ENCODE results near the gene ZNF793.

The ZNF793 gene

DNA sequence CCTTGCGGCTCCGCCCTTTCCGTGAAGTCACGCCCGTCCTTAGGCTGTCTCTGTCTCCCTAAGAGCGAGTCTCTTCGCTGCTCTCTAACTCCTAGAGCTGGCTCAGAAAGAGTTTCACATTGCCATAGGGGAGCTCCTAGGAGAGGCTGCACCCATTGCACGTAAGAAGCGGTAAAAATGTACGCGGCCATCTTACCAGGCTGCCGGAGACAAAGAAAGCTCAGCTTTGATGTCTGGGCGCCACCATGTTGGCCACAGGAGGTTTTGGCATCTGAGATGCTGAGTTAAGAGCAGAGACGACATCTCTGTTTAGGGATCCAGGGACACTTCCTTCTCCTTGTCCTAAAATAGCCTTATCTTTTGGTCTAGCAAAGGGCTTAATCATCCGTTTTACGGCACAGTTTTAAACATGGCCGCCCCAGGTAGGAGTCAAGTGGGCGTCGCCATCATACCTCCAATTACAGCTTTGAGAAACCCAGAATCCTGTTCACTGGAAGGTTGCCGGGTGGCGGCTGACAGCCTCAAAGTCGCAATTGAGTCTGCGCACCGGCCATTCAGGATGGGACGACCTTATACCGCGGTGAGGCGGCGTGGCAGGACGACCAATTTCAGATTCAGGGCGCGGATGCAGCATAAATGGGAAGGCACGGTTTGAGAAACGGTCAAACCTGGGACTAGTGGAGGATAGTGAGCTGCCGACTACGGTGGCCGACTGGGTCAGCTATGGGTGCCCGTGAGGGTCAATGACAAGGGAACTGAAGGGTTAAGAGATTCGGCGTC is at the start of gene ZNF793:
Gene ZNF793 (plus strand): TSS at position 553 of the 780 bp plus-strand sequence. CDS start 16,501 bp downstream, outside the sequence.
- DNase-seq: peak; percentile 40

DNA sequence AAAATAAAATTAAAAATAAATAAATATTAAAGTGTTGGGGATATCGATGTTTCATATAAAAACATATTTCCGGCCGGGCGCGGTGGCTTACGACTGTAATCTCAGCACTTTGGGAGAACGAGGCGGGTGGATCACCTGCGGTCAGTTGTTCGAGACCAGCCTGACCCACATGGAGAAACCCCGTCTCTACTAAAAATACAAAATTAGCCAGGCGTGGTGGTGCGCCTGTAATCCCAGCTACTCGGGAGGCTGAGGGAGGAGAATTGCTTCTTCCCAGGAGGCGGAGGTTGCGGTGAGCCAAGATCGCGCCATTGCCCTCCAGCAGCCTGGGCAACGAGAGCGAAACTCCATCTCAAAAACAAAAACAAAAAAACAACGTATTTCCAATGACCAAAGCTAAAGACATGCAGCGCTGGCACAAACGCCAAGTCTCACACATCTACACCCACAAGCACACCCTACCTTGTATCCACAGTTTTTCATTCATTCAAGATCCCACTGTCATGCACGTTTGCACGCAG is 40.4 kb upstream of the ZNF793 start:
- no peak for DNase-seq

DNA sequence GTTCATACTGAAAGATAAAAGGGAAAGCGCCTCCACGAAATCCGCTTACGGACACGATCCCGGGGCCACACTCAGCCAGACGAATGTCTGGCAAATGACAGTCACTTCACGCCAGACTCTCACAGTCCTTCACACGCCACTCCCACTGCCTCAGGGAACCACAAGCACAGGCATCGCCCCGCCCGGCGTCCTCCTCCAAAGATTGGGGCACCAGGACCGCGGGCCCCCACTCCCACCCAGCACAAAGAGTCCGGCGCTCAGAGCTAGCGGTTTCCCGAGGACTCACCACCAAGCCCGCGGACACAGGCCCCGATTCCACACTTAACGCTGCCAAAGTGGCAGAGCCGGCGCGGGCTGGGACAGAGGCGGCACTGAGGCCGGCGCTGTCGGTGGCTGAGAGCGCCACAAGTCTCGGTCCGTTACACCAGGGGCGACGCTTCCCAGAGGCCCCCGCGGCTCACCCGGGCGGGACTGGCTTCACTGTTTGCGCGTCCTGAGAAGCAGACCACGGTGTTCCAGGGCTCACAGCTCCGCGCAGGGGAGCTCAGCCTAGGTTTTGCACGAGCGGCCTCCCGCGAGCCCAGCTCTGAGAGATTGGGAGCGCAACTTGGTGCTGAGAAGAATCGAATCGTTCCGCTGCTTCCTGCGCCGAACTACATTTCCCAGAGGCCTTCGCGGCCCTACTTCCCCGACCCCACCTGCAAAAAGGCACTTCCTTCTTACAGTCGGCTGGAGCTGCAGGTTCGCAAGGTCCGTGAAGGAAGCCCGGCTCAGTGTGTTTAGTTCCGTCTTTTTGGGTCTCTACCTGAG is 39.7 kb upstream of the ZNF793 start, which contains the start of gene ZNF569:
Gene ZNF569 (minus strand): TSS at position 647 of the 810 bp plus-strand sequence. CDS start 22,523 bp downstream, outside the sequence.
- peak; percentile 63 for DNase-seq

DNA sequence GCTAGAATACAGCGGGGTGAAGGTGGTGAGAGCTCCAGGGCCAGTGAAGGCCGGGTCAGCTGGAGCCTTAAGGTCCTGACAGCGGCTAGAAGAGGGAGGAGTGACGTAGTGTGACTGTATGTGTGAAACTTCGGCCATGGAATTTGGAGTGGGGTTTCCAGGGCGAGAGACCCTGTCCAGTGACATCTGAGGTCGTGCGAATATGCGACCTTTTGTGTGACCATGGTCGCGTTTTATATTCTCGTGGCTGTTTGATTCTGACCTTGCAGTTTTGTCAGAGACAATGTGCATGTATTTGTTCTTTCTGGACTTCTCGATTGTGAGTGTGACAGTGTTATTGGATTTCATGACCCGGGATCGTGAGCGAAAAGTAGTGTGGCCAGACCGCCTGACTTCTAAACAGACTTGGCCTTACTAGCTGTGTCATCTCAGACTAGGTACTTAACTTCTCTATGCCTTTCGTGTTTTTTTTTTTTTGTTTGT is 39.1 kb upstream of the ZNF793 start:
- no peak for DNase-seq

DNA sequence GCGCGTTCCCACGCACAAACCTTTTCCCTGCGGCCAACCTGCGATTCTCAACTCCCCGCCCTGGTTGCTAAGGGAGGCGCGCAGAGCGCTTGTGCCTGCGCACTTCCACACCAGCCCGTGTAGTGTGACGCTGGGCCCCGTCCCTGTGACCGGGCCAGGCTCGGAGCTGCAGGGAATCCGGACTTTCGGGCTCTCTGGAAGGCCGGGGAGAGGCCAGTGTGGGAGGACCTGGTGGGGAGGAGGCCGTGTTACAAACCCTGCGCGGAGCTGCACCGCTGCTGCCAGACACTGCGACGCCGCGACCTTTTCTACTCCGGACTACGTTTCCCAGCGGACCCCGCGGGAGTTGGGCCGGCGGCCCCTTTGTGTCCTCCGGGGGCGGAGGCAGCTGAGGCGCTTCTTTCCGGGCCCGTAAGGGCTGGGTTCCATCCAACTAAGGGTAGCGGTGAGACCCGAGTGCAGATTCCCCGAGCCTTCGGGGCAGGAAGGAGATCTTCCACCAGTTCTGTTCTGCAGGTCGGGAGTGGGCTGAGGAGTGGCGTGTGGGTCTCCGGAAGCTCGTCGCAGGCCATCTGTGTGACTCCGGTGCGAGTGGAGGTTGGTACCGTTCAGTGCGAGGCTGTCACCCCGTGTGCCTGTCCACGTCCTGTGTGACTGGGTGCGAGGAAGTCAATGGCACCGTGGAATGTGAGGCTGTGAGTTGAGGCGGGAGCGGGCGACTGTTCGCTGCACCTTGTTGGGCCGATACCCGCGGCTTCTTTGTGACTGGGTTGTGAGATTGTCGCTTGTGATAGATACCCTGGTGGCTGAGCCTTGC is 37.6 kb upstream of the ZNF793 start, which contains the start of gene ZNF570:
Gene ZNF570 (plus strand): TSS at position 396 of the 817 bp plus-strand sequence. CDS start 999 bp downstream, outside the sequence.
- peak; percentile 38 for DNase-seq

DNA sequence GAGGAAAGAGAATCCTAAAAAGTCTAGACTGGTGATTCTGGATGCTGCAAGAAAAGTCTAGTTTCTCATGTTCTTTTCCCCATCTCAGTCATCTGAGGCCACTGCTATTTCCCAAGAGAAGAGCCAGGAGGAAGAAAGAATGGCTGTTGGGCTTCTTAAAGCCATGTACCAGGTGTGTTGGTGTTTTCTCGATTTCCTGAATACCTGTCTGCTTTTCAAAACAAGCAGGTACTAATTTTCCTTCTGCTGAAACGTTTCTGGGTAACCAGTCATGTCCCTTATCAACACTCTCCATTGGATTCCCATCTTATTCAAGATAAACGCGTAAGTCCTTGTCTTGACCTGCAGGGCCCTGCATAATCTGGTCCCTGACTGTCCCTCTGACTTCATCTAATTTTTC is 36.5 kb upstream of the ZNF793 start:
- DNase-seq: no peak

DNA sequence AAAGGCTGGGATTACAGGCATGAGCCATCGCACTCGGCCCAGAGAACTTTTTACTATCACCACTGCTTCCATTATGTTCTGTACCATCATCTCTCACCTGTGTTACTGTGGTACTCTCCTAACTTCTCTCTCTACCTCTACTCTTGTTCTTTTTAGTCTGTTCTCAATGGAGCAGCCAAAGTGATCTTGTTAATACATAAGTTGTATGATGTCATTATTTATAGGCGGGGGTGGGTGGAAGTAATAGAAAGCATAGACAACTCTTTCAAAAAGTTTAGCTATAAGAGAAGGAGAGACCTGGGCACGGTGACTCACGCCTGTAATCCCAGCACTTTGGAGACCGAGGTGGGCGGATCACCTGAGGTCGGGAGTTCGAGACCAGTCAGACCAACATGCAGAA is 34.6 kb upstream of the ZNF793 start:
- no peak for DNase-seq

DNA sequence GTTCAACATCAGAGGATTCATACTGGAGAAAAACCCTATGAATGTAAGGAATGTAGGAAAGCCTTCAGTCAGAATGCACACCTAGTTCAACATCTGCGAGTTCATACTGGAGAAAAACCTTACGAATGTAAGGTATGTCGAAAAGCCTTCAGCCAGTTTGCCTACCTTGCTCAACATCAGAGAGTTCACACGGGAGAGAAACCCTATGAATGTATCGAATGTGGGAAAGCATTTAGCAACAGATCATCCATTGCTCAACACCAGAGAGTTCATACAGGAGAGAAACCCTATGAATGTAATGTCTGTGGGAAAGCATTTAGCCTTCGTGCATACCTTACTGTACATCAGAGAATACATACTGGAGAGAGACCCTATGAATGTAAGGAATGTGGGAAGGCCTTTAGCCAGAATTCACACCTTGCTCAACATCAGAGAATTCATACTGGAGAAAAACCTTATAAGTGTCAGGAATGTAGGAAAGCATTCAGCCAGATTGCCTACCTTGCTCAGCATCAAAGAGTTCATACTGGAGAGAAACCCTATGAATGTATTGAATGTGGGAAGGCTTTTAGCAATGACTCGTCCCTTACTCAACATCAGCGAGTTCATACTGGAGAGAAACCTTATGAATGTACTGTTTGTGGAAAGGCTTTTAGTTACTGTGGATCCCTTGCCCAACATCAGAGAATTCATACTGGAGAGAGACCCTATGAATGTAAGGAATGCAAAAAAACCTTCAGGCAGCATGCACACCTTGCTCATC is 22.2 kb upstream of the ZNF793 start:
- DNase-seq: no peak

DNA sequence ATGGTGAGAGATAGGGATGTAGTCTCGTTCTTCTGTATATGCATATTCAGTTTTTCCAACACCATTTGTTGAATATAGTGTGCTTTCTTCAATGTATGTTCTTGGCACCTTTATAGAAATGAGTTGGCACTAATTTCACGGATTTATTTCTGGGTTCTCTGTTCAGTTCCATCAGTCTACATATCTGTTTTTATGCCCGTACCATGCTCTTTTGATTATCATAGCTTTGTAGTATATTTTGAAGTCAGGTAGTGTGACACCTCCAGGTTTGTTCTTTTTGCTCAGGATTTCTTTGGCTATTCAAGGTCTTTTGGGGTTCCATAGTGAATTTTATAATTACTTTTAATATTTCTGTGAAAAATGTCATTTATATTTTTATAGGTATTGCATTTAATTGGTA is 14.5 kb upstream of the ZNF793 start:
- no peak for DNase-seq

DNA sequence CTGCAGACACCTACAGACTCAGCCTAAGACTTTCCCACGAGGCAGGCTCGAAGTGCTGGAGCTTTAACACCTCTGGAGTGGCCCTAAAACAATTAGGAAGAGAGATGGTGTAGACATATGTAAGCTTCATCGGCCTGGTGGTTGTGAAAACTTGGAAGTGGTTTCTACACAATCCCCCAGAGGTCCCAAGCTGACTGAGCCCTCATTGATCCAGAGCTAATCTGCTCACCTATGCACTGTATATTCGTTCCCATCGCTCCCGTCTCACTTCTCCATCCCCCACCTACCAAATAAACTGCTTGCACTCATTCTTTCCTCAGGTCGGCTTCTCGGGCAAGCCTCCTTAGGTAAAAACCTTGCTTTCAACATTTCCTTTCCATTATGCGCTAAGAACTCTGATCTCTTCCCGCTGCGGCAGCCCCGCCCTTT is 767 bp upstream of the ZNF793 start:
- no peak for DNase-seq

DNA sequence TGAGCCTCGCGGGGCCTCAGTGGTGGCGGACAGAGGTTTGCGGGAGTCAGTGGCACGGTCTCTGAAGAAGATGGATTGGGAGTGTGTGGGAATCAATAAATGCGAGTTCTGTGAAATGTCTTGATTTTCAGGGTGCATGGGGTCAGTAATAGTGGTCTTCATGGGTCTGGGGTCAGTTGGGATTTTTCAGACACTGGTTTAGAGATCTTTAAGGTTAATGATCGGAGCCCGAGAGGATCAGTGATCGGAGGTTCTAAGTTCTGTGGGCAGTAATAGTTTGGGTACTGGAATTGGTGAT is 377 bp downstream of the ZNF793 start:
- DNase-seq: no peak

DNA sequence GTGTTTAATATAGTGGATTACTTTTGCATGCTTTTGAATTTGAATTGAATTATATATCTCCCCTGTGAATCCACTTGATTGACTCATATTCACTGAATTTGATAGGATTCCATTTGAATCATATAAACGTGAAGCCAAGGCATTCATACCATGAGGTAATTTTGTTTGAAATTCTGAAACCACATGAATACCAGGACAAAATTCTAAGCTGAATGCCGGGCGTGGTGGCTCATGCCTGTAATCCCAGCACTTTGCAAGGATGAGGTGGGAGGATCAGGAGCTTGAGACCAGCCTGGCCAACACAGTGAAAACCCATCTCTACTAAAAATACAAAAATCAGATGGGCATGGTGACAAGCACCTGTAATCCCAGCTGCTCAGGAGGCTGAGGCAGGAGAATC is 4.4 kb downstream of the ZNF793 start:
- DNase-seq: no peak

DNA sequence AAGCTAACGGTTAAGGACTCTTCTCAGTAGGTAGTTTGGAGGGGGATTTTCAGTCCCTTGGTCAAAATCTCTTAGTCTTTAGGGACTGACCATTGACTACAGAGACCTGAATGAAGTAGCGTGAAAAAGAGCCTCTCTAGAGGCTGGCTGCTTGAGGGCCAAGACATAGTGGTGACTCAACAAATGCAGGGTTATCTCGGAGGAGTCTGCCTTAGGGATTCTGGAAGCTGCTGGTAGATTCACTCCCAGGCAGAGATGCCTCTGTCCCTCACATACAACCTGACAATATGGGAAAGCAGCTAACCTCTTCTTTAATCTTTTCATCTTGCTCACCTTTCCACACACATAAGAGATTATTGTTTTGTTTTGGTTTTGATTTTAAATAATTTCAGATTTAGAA is 5.1 kb downstream of the ZNF793 start:
- DNase-seq: no peak

DNA sequence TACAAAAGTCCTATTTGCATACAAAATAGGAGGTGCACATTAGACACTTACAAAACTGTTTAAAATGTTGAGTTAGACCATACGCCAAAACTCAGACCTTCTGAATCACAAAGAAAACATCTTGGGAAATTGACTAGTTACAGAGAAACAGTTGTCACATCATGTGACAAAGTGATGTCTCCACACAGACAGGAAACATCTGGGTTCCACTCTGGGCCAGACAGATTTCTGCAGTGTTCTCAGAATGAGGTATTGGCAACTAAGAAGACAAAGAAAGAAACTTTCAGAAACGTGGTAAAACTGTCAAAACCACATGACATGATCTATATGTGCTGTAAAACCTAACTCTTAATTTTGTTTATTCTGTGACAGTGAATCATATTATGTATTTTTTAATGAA is 6.7 kb downstream of the ZNF793 start:
- no peak for DNase-seq

DNA sequence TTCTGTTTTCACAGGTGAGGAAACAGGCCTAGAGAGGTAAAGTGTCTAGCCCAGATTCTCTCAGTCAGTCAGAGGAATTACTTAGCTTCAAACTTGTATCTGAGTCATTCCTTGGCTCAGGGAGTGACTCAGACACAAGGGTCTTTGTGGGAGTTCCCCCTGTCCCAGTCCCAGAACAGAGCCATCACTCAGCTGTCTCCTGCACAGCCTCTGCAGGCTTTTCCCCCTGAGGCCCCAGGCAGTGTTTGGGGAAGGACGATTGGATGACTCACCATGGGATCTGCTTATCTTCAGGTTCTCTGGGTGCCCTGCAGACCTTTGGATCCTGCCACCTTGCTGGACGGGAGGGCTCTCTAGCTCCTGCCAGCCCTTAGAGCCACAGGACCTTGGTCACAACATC is 13.2 kb downstream of the ZNF793 start:
- no peak for DNase-seq

DNA sequence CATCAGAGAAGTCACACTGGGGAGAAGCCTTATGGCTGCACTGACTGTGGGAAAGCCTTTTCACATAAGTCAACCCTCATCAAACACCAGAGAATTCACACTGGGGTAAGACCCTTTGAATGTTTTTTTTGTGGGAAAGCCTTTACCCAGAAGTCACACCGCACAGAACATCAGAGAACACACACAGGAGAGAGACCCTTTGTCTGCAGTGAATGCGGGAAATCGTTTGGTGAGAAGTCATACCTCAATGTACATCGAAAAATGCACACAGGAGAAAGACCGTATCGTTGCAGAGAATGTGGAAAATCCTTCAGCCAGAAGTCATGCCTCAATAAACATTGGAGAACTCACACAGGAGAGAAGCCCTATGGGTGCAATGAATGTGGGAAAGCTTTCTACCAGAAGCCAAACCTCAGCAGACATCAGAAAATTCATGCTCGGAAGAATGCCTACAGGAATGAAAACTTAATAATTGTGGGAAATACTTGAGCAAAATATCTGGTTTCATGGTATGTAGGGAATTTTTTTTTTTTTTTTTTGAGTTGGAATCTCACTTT is 30.7 kb downstream of the ZNF793 start:
- DNase-seq: no peak

DNA sequence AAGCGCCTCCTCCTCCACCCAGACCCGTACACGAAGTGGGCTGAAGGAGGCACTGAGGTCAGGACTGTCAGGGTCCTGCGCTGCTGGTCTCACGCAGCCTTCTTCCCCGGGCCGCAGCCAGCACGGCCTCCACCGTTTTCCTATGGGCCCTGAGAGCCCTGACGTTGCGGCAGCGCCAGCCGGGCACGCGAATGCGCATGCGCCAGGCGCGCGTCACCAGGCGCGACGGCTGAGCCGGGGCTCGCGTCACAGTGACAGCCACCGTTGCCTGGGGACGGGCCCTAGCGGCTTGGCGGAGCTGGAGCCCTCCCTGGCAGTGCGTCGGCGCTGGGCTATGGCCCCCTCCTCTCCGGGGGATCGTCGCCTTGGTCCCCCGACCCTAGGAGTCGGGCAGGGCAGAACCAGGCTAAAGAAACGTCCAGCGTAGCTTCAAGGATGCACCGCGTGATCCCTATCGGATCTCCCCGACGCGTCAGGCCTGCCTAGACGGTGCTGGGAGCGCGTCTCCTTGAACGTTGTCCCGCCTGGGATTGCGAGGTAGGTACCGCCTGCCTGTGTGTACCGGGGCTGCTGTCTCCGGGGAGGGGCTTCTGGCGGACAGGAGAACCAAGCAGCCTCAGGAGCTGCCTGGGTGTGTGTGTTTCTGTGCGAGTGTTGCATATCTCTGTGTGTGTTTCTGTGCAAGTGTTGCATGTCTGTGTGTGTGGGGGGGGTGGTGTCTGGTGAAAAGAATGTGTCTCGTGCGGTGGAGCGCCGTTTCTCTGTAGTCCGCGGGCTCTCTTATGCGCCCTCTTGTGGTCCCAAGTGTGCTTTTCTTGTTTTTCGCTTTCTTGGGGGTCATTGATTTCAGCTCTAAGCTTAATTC is 44.6 kb downstream of the ZNF793 start:
- no peak for DNase-seq

DNA sequence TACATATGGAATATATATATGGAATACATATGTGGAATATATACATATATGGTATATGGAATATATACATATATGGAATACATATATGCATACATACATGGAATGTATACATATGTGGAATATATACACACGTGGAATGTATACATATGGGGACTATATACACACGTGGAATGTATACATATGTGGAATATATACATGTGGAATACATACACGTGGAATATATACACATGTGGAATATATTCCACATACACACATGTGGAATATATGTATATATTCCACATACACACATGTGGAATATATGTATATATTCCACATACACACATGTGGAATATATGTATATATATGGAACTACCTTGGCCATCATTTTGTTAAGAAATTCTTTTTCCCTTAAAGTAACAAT is 56.8 kb downstream of the ZNF793 start:
- no peak for DNase-seq

DNA sequence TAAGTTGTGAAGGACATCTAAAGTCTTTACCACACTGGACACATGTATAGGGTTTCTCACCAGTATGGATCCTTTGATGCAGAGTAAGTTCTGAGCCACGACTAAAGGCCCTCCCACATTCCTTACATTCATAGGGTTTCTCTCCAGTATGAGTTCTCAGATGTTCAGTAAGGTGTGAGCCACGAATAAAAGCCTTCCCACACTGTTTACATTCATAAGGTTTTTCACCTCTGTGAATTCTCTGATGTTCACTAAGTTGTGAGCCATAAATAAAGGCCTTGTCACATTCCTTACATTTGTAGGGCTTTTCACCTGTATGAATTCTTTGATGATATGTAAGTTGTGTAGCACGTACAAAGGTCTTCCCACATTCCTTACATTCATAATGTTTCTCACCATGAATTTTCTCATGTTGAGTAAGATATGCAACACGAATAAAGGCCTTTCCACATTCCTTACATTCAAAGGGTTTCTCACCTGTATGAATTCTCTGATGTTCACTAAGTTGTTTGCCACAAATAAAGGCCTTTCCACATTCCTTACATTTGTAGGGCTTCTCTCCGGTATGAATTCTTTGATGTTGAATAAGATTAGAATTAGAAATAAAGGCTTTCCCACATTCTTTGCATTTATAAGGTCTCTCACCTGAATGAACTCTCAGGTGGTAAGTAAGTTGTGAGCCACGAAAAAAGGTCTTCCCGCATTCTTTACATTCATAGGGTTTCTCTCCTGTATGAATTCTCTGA is 58.1 kb downstream of the ZNF793 start:
- DNase-seq: no peak

DNA sequence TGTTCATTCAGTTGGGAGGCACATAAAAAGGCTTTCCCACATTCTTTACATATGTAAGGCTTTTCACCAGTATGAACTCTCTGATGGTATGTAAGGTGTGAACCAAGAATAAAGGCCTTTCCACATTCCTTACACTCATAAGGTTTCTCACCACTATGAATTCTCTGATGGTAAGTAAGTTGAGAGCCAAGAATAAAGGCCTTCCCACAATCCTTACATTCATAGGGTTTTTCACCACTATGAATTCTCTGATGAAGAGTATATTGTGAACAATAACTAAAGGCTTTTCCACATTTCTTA is 58.6 kb downstream of the ZNF793 start:
- DNase-seq: no peak

Measured in NCI-H1436 treated with DMSO at 0.1 percent for 48 hours (cell line).